GM12891 (cell line): ENCODE results near the gene ADGRB3.

Experiments
- PAX5 ChIP-seq: IDR thresholded peaks from 2 replicates; pipeline ENCODE4 v1.6.1; 2011; ENCODE audit warnings: low read length, moderate library complexity, mild to moderate bottlenecking; ENCODE audit not compliant: insufficient read depth, severe bottlenecking
- POLR2A ChIP-seq: IDR thresholded peaks from 2 replicates; pipeline ENCODE4 v1.6.1; 2011; ENCODE audit warnings: low read depth, low read length, control low read depth
- POLR2AphosphoS5 ChIP-seq: IDR thresholded peaks from 2 replicates; pipeline ENCODE4 v1.6.1; 2011; ENCODE audit warnings: low read depth, low read length, control low read depth
- POU2F2 ChIP-seq: IDR thresholded peaks from 2 replicates; pipeline ENCODE4 v1.6.1; 2011; ENCODE audit warnings: low read depth, mild to moderate bottlenecking, control low read depth, low read length, moderate library complexity
- SPI1 ChIP-seq: IDR thresholded peaks from 2 replicates; pipeline ENCODE4 v1.6.1; 2011; ENCODE audit warnings: low read depth, low read length, control low read depth
- TAF1 ChIP-seq: IDR thresholded peaks from 2 replicates; pipeline ENCODE4 v1.6.1; 2011; ENCODE audit warnings: low read depth, low read length, control low read depth

DNA sequence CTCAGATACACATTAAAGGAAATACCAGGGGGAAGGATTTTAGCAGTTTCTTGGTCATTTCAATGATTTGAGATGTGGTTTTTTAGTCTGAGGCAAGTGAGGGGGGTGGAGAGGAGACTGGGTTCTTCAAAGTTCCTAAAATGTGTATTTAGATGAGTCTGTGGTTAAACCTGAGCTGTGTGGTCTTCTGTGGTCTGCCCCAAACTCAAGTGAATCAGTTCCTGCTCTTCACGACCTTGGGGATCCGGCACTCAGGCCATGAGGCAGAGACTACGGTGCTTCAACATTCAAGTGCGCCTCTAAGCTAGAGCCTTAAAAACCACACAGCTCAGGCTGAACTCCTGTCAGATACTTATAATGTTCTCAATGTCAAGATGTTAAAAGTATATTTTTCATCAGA, 755.0 kb downstream of the ADGRB3 start:
- TF ChIP-seq POLR2A (no peak), POLR2AphosphoS5 (no peak), TAF1 (no peak), SPI1 (no peak), PAX5 (no peak), POU2F2 (no peak)
